Measurements from ENCODE around the gene PRKCB.

- TF ChIP-seq POLR2AphosphoS5 (IDR thresholded peaks at IDR 0.05; ENCODE audit: low read depth, low read length) (no peak), POLR2A (IDR thresholded peaks at IDR 0.05; ENCODE audit: low read depth, low read length) (no peak)
These were observed 93.5 kb downstream of the PRKCB start for GRCh38 chr16:23929237-23929636.
